PC-9 (cell line): ENCODE data around the gene PCLO. TPM values are rescaled to one million over a fixed set of nuclear protein-coding genes. Genes with fewer than 3 reads are reported as not detected.

Experiments used
- BruUV-seq: library from RNA; stranded (reverse); fragments of 400-500 nt; replicated peaks from 2 replicates; lab custom pipeline; 2021; lab: Mats Ljungman, UMichigan
- CTCF ChIA-PET: fragments of 300-600 bp; sonication (Branson Sonifier 250); formaldehyde crosslinking; loops from one replicate; lab custom pipeline; 2022; ENCODE audit warnings: antibody characterized with exemption; lab: Charles Lee
- POLR2A ChIA-PET: fragments of 300-600 bp; sonication (Branson Sonifier 250); formaldehyde crosslinking; loops from one replicate; lab custom pipeline; 2022; ENCODE audit warnings: antibody characterized with exemption; ENCODE audit not compliant: unreplicated experiment; lab: Charles Lee
- DNase-seq, 2 experiments: peaks; one replicate each; pipeline versions ENCODE4 v3.0.0 to v3.0.0-alpha.2; 2015 to 2022; ENCODE audit warnings: mixed read lengths in 1 of 2
- H2AFZ ChIP-seq: fragments of 200-600 bp; sonication (generic); 2 replicates; pipeline ENCODE4 v1.8.1; 2017; ENCODE audit warnings: antibody characterized with exemption
- H3F3A ChIP-seq: fragments of 200-600 bp; sonication (generic); 2 replicates; pipeline ENCODE4 v1.8.1; 2017; ENCODE audit warnings: antibody characterized with exemption, mild to moderate bottlenecking, low read depth; ENCODE audit not compliant: insufficient read depth
- H3K27ac ChIP-seq: fragments of 200-600 bp; sonication (generic); 2 replicates; pipeline ENCODE4 v1.6.1; 2016; ENCODE audit warnings: mixed run types
- H3K27me3 ChIP-seq: fragments of 200-600 bp; sonication (generic); 2 replicates; pipeline ENCODE4 v1.6.1; 2016; ENCODE audit warnings: low read depth, mixed run types; ENCODE audit not compliant: insufficient read depth
- H3K36me3 ChIP-seq: fragments of 200-600 bp; sonication (generic); 2 replicates; pipeline ENCODE4 v1.6.1; 2016; ENCODE audit warnings: low read depth, mixed run types
- H3K4me1 ChIP-seq: fragments of 200-600 bp; sonication (generic); replicated peaks from 2 replicates; pipeline ENCODE4 v1.6.1; 2016; ENCODE audit warnings: mixed run types; ENCODE audit not compliant: insufficient read depth
- H3K4me2 ChIP-seq: fragments of 200-600 bp; sonication (generic); 2 replicates; pipeline ENCODE4 v1.6.1; 2017; ENCODE audit warnings: mixed run types
- H3K4me3 ChIP-seq: fragments of 200-600 bp; sonication (generic); 2 replicates; pipeline ENCODE4 v1.6.1; 2016; ENCODE audit warnings: mixed run types
- H3K79me2 ChIP-seq: fragments of 200-600 bp; sonication (generic); 2 replicates; pipeline ENCODE4 v1.6.1; 2017; ENCODE audit warnings: low read depth, mixed run types
- H3K9me2 ChIP-seq: fragments of 200-600 bp; sonication (generic); 2 replicates; pipeline ENCODE4 v1.8.1; 2017; ENCODE audit warnings: mild to moderate bottlenecking; ENCODE audit not compliant: insufficient read depth
- H3K9me3 ChIP-seq: fragments of 200-600 bp; sonication (generic); 2 replicates; pipeline ENCODE4 v1.8.1; 2016; ENCODE audit warnings: low read depth; ENCODE audit not compliant: insufficient read depth
- H4K20me1 ChIP-seq: fragments of 200-600 bp; sonication (generic); 2 replicates; pipeline ENCODE4 v1.8.1; 2017; ENCODE audit not compliant: insufficient read depth
- EZH2 ChIP-seq: fragments of 200-600 bp; sonication (generic); IDR thresholded peaks from 2 replicates; pipeline ENCODE4 v1.8.0; 2017; ENCODE audit warnings: antibody characterized with exemption, low read depth
- intact Hi-C: fragments of 100-400 bp; cut with micrococcal nuclease; formaldehyde crosslinking; loops from one replicate; pipeline ENCODE4 v1.10.0; 2022; ENCODE audit not compliant: unreplicated experiment
- total RNA-seq: library from RNA; stranded (reverse); gene quantifications from 2 replicates; pipeline ENCODE4 v1.2.3, GENCODE V29; 2021
- TF ChIP-seq, protein P1 (sequence below): fragments of 200-600 bp; sonication (generic); conservative IDR thresholded peaks from 2 replicates; pipeline ENCODE4 v1.6.1; 2017; ENCODE audit warnings: mixed run types, antibody characterized with exemption, mild to moderate bottlenecking, moderate library complexity

Gene PCLO
- total RNA-seq, 1 experiment from 2014 or later, result 4.0 TPM

DNA sequence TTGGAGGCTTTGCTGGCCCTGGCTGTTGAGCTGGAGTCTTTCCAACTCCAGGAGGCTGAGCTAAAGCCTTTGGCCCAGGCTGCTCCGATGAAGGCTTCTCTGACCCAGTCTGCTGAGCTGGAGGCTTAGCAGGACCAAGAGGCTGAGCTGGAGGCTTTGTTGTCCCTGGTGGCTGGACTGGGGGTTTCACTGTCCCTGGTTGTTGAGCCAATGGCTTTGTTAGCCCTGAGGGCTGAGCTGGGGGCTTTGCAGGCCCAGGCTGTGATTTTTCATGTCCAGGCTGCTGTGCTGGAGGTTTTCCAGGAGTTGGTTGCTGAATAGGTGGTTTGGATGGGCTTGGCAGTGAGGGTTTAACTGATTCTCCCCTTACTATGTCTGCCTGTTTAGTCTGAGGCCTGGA is 7.3 kb downstream of the PCLO start:
- intact Hi-C loops, result no loop called here
- H3K4me3 ChIP-seq, result no peak overlapping the region
- TF ChIP-seq EZH2, result no peak
- H4K20me1 ChIP-seq, result no peaks in the 10 kb centered on the region
- no peaks in the 10 kb centered on the region for H3K27me3 ChIP-seq
- no peak overlapping the region for H2AFZ ChIP-seq
- H3K9me3 ChIP-seq, result no peaks in the 10 kb centered on the region
- H3K4me1 ChIP-seq, result no peaks in the 10 kb centered on the region; the same call in 1 of the 2 replicates
- no TSS peak for BruUV-seq
- no peak for DNase-seq
- CTCF ChIA-PET, result no interaction called here
- H3K27ac ChIP-seq, result no peak overlapping the region
- no peaks in the 10 kb centered on the region for H3K36me3 ChIP-seq
- H3K4me2 ChIP-seq, result no peak overlapping the region
- no peaks in the 10 kb centered on the region for H3F3A ChIP-seq
- H3K9me2 ChIP-seq, result no peaks in the 10 kb centered on the region
- POLR2A ChIA-PET, result interaction anchor here (0.8 kb wide), 1 partner anchor 615 kb away, joined by 4 read pairs; no protein-coding TSS in a partner anchor
- H3K79me2 ChIP-seq, result no peaks in the 10 kb centered on the region

DNA sequence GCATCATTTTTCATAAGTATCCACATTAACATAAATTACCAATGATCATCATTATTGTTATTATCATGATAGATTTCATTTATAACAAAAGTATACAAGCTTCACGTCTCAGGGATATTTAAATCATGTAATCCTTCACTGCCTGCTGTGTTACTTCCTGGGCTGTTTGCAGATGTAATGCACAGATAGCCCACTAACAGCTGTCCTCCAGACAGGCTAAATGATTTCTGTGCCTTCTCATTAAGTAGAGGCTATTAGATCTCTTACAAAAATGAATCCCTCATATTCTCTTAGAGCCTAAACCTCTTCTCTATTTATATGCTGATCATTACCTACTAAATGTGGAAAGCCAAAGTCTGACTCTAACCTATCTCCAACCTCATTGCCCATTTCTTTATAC is 9.3 kb downstream of the PCLO start:
- ChIA-PET POLR2A (no interaction called here), CTCF (no interaction called here)
- DNase-seq, result no peak
- no peaks in the 10 kb centered on the region for H3F3A ChIP-seq
- H3K36me3 ChIP-seq, result no peaks in the 10 kb centered on the region
- H3K4me2 ChIP-seq, result no peak overlapping the region
- no TSS peak for BruUV-seq
- intact Hi-C loops, result no loop called here
- H3K9me2 ChIP-seq, result no peaks in the 10 kb centered on the region
- no peaks in the 10 kb centered on the region for H4K20me1 ChIP-seq
- no peak overlapping the region for H2AFZ ChIP-seq
- H3K27me3 ChIP-seq, result no peaks in the 10 kb centered on the region
- H3K27ac ChIP-seq, result no peak overlapping the region
- no peak overlapping the region for H3K4me3 ChIP-seq
- peaks cover 8% of the 10 kb centered on the region; the same call in 1 of the 2 replicates for H3K4me1 ChIP-seq
- no peak for TF ChIP-seq EZH2
- TF ChIP-seq, protein P1, sequence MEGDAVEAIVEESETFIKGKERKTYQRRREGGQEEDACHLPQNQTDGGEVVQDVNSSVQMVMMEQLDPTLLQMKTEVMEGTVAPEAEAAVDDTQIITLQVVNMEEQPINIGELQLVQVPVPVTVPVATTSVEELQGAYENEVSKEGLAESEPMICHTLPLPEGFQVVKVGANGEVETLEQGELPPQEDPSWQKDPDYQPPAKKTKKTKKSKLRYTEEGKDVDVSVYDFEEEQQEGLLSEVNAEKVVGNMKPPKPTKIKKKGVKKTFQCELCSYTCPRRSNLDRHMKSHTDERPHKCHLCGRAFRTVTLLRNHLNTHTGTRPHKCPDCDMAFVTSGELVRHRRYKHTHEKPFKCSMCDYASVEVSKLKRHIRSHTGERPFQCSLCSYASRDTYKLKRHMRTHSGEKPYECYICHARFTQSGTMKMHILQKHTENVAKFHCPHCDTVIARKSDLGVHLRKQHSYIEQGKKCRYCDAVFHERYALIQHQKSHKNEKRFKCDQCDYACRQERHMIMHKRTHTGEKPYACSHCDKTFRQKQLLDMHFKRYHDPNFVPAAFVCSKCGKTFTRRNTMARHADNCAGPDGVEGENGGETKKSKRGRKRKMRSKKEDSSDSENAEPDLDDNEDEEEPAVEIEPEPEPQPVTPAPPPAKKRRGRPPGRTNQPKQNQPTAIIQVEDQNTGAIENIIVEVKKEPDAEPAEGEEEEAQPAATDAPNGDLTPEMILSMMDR, result no peak
- no peaks in the 10 kb centered on the region for H3K79me2 ChIP-seq
- no peaks in the 10 kb centered on the region for H3K9me3 ChIP-seq

DNA sequence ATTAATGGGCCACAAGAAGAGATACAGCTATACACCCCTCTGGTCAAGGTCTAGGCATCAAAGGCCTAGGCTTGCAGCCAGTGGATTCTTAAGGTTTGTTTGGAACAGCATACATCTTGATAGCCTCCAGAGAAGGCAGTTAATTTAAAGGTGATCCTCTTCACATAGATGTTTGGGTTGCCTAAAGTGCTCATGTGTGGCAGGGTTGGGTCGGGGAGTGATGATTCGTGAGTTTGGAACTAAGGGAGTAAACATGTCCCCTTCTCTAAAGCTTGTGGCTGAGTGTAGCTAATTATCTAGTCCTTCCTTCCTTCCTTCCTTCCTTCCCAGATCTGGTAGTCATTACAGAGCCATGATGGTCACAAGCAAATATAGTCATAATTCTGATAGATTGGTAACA is 12.4 kb downstream of the PCLO start:
- no TSS peak for BruUV-seq
- H4K20me1 ChIP-seq, result no peaks in the 10 kb centered on the region
- intact Hi-C loops, result no loop called here
- no peak overlapping the region for H3K4me3 ChIP-seq
- H3K9me3 ChIP-seq, result no peaks in the 10 kb centered on the region
- H3K9me2 ChIP-seq, result no peaks in the 10 kb centered on the region
- TF ChIP-seq EZH2, result no peak
- TF ChIP-seq, protein P1, result no peak
- CTCF ChIA-PET, result no interaction called here
- H3K36me3 ChIP-seq, result no peaks in the 10 kb centered on the region
- H3K4me1 ChIP-seq, result 0 out of 2 replicates have a peak, but pooled peaks cover 8% of the 10 kb centered on the region
- H3K79me2 ChIP-seq, result no peaks in the 10 kb centered on the region
- H3F3A ChIP-seq, result no peaks in the 10 kb centered on the region
- no peaks in the 10 kb centered on the region for H3K27me3 ChIP-seq
- DNase-seq, result no peak
- POLR2A ChIA-PET, result no interaction called here
- no peak overlapping the region for H3K4me2 ChIP-seq
- no peak overlapping the region for H2AFZ ChIP-seq
- no peak overlapping the region for H3K27ac ChIP-seq

DNA sequence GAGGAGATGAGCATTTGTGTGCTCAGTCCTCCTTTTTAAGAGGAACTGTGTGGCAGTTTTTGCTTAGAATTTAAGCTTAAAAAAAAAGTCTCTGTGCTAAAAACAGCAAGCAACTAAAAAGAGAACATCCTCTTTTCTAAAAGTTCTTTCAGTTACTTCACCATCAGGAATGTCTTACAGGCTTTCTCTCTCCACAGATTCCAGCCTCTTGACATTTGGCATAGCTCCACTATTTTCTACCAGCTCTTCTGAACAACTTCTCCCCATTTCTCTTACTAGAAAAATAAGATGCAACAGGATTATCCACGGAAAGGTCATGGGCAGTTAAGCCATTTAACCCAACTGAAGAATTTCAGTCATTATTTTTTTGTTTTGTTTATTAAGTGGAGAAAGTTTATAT is 13.2 kb downstream of the PCLO start:
- Histone ChIP-seq H4K20me1 (no peaks in the 10 kb centered on the region), H2AFZ (no peak overlapping the region), H3K36me3 (no peaks in the 10 kb centered on the region), H3K4me1 (0 out of 2 replicates have a peak, but pooled peaks cover 8% of the 10 kb centered on the region), H3K79me2 (no peaks in the 10 kb centered on the region), H3K4me3 (no peak overlapping the region), H3K27ac (no peak overlapping the region), H3K27me3 (no peaks in the 10 kb centered on the region), H3K4me2 (no peak overlapping the region), H3K9me2 (no peaks in the 10 kb centered on the region), H3K9me3 (no peaks in the 10 kb centered on the region), H3F3A (no peaks in the 10 kb centered on the region)
- no peak for DNase-seq
- ChIA-PET CTCF (no interaction called here), POLR2A (no interaction called here)
- intact Hi-C loops, result no loop called here
- TF ChIP-seq, protein P1, result no peak
- TF ChIP-seq EZH2, result no peak
- BruUV-seq, result no TSS peak
